ENCODE data around the gene ANKRD34B. TPM values are rescaled to one million over a fixed set of nuclear protein-coding genes. Genes with fewer than 3 reads are reported as not detected.

Gene ANKRD34B
- total and polyA plus RNA-seq, 2 of the 13 experiments (the other 11 are each of a cell fraction or from before 2014, with no cell fraction given): 0.01 to 0.04 TPM

DNA sequence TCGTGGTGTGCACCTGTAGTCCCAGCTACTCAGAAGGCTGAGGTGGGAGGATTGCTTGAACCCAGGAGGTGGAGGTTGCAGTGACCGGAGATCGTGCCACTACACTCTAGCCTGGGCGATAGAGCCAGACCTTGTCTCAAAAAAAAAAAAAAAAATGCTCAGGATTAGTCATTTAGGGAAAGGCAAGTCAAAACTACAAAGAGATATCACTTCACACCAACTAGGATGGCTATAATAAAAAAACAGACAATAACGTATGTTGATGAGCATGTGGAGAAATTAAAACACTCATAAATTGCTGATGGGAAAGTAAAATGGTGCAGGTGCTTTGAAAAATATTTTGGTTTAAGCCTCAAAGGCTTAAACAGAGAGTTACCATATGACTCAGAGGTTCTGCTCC lies 6.3 kb upstream of the ANKRD34B start:
- CTCF ChIA-PET (ENCODE audit: low intra/inter-chr PET ratio, low total read pairs): no interaction called here

DNA sequence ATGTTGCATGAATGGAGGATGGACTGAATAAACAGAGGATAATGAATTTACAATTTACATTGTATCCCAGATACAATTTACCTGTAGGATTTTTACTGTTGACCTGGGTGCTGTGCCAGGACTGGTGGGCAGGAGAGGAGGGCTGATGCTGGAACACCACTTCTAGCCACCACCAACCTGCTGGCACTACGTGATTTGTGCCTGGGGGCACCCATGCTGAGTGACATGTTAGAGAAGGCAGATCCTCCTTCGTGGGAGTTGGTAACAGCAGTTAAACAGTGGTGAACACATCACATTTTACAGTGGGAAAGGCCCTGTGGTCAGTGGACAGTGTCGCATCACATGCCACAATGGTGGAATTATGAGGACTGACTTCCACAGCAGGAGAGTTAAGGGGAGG lies 3.0 kb upstream of the ANKRD34B start:
- peaks cover 17 to 48% of the 10 kb centered on the region in 2 experiments for H3K27me3 ChIP-seq (ENCODE audit: control insufficient read depth in 1 of 2, insufficient read depth in 2 of 2, low read length in 2 of 2)
- H3K4me2 ChIP-seq (ENCODE audit: low read depth, low read length): no peak overlapping the region
- H4K20me1 ChIP-seq (ENCODE audit: insufficient read depth, low read length): no peaks in the 10 kb centered on the region
- H2AFZ ChIP-seq (ENCODE audit: low read length): no peak overlapping the region
- H3K27ac ChIP-seq (ENCODE audit: extremely low read length, insufficient read depth, low read length): no peak overlapping the region
- intact Hi-C loops (cut with micrococcal nuclease; ENCODE audit: unreplicated experiment): loop anchor here (5.0 kb wide), 1 partner anchor 166 kb away; the partner anchor contains the start of gene ZFYVE16
- ChIA-PET POLR2A (no interaction called here), CTCF (ENCODE audit: low intra/inter-chr PET ratio, low total read pairs) (no interaction called here)
- in situ Hi-C loops (cut with HindIII; ENCODE audit: extremely low pct_ligation_motif_present, low pct_unique_long_range_greater_than_20kb): no loop called here
- no peaks in the 10 kb centered on the region for H3K36me3 ChIP-seq (replicated peaks in 1 of 2; ENCODE audit: control insufficient read depth in 1 of 2, insufficient read depth in 2 of 2, low read length in 2 of 2)
- no peak overlapping the region for H3K9ac ChIP-seq (ENCODE audit: insufficient read depth, low read depth, low read length)
- BruUV-seq (replicated peaks): no TSS peak
- FAIRE-seq: no peak
- 28% methylated on average over 3 of the region's 3 CpGs for WGBS (ENCODE audit: low lambda C conversion rate)
- DNase-seq (ENCODE audit: low spot score): no peak
- ATAC-seq: no peak
- H3K9me3 ChIP-seq (ENCODE audit: low read length): no peaks in the 10 kb centered on the region
- peaks cover 10% of the 10 kb centered on the region; the same call in 1 of the 2 replicates for H3K4me1 ChIP-seq (ENCODE audit: insufficient read depth, low read length)
- no peak overlapping the region for H3K4me3 ChIP-seq (replicated peaks in 1 of 3; ENCODE audit: insufficient read depth in 1 of 3, low read depth in 2 of 3, low read length in 3 of 3)
- no peaks in the 10 kb centered on the region for H3K79me2 ChIP-seq (ENCODE audit: insufficient read depth, low read length)
- no peak for TF ChIP-seq AGO2 (optimal IDR thresholded peaks at IDR 0.05; ENCODE audit: low read depth, low read length)
- no peak for TF ChIP-seq ZNF720 (CRISPR knock-in tag; IDR thresholded peaks at IDR 0.05)
- TF ChIP-seq, protein P1, sequence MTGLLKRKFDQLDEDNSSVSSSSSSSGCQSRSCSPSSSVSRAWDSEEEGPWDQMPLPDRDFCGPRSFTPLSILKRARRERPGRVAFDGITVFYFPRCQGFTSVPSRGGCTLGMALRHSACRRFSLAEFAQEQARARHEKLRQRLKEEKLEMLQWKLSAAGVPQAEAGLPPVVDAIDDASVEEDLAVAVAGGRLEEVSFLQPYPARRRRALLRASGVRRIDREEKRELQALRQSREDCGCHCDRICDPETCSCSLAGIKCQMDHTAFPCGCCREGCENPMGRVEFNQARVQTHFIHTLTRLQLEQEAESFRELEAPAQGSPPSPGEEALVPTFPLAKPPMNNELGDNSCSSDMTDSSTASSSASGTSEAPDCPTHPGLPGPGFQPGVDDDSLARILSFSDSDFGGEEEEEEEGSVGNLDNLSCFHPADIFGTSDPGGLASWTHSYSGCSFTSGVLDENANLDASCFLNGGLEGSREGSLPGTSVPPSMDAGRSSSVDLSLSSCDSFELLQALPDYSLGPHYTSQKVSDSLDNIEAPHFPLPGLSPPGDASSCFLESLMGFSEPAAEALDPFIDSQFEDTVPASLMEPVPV (CRISPR knock-in tag; IDR thresholded peaks at IDR 0.05): no peak
- TF ChIP-seq SOX6 (IDR thresholded peaks at IDR 0.05): no peak
- TF ChIP-seq SOX6 (CRISPR knock-in tag; IDR thresholded peaks at IDR 0.05): no peak
- TF ChIP-seq, protein P2, sequence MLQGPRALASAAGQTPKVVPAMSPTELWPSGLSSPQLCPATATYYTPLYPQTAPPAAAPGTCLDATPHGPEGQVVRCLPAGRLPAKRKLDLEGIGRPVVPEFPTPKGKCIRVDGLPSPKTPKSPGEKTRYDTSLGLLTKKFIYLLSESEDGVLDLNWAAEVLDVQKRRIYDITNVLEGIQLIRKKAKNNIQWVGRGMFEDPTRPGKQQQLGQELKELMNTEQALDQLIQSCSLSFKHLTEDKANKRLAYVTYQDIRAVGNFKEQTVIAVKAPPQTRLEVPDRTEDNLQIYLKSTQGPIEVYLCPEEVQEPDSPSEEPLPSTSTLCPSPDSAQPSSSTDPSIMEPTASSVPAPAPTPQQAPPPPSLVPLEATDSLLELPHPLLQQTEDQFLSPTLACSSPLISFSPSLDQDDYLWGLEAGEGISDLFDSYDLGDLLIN (CRISPR knock-in tag; IDR thresholded peaks at IDR 0.05; ENCODE audit: borderline replicate concordance): no peak
- TF ChIP-seq, protein P3, sequence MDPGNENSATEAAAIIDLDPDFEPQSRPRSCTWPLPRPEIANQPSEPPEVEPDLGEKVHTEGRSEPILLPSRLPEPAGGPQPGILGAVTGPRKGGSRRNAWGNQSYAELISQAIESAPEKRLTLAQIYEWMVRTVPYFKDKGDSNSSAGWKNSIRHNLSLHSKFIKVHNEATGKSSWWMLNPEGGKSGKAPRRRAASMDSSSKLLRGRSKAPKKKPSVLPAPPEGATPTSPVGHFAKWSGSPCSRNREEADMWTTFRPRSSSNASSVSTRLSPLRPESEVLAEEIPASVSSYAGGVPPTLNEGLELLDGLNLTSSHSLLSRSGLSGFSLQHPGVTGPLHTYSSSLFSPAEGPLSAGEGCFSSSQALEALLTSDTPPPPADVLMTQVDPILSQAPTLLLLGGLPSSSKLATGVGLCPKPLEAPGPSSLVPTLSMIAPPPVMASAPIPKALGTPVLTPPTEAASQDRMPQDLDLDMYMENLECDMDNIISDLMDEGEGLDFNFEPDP (CRISPR knock-in tag; conservative IDR thresholded peaks at IDR 0.05): no peak
- TF ChIP-seq KDM2A (CRISPR knock-in tag; IDR thresholded peaks at IDR 0.05; ENCODE audit: borderline replicate concordance, low read depth): no peak

More for the DNA sequence above, 6.3 kb upstream of the ANKRD34B start:
- FAIRE-seq: no peak
- WGBS (ENCODE audit: low lambda C conversion rate): 46% methylated on average over 5 of the region's 5 CpGs
- POLR2A ChIA-PET: no interaction called here
- Histone ChIP-seq H2AFZ (ENCODE audit: low read length) (no peak overlapping the region), H3K9ac (ENCODE audit: insufficient read depth, low read depth, low read length) (no peak overlapping the region), H3K36me3 (replicated peaks in 1 of 2; ENCODE audit: control insufficient read depth in 1 of 2, insufficient read depth in 2 of 2, low read length in 2 of 2) (no peaks in the 10 kb centered on the region), H4K20me1 (ENCODE audit: insufficient read depth, low read length) (no peaks in the 10 kb centered on the region), H3K4me2 (ENCODE audit: low read depth, low read length) (no peak overlapping the region), H3K27me3 (ENCODE audit: control insufficient read depth in 1 of 2, insufficient read depth in 2 of 2, low read length in 2 of 2) (peaks cover 3 to 18% of the 10 kb centered on the region in 2 experiments), H3K9me3 (ENCODE audit: low read length) (no peaks in the 10 kb centered on the region), H3K79me2 (ENCODE audit: insufficient read depth, low read length) (no peaks in the 10 kb centered on the region), H3K27ac (ENCODE audit: extremely low read length, insufficient read depth, low read length) (no peak overlapping the region), H3K4me1 (ENCODE audit: insufficient read depth, low read length) (no peaks in the 10 kb centered on the region), H3K4me3 (replicated peaks in 1 of 3; ENCODE audit: insufficient read depth in 1 of 3, low read depth in 2 of 3, low read length in 3 of 3) (no peak overlapping the region)
- no peak for DNase-seq (ENCODE audit: low spot score)
- no peak for ATAC-seq
- in situ Hi-C loops (cut with HindIII; ENCODE audit: extremely low pct_ligation_motif_present, low pct_unique_long_range_greater_than_20kb): no loop called here
- TF ChIP-seq ZNF12 (CRISPR knock-in tag; IDR thresholded peaks at IDR 0.05) (no peak), ZNF468 (CRISPR knock-in tag; IDR thresholded peaks at IDR 0.05) (no peak)
- TF ChIP-seq, protein P4, sequence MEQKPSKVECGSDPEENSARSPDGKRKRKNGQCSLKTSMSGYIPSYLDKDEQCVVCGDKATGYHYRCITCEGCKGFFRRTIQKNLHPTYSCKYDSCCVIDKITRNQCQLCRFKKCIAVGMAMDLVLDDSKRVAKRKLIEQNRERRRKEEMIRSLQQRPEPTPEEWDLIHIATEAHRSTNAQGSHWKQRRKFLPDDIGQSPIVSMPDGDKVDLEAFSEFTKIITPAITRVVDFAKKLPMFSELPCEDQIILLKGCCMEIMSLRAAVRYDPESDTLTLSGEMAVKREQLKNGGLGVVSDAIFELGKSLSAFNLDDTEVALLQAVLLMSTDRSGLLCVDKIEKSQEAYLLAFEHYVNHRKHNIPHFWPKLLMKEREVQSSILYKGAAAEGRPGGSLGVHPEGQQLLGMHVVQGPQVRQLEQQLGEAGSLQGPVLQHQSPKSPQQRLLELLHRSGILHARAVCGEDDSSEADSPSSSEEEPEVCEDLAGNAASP (CRISPR knock-in tag; IDR thresholded peaks at IDR 0.05; ENCODE audit: borderline replicate concordance): no peak
- TF ChIP-seq, protein P5, sequence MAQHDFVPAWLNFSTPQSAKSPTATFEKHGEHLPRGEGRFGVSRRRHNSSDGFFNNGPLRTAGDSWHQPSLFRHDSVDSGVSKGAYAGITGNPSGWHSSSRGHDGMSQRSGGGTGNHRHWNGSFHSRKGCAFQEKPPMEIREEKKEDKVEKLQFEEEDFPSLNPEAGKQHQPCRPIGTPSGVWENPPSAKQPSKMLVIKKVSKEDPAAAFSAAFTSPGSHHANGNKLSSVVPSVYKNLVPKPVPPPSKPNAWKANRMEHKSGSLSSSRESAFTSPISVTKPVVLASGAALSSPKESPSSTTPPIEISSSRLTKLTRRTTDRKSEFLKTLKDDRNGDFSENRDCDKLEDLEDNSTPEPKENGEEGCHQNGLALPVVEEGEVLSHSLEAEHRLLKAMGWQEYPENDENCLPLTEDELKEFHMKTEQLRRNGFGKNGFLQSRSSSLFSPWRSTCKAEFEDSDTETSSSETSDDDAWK (CRISPR knock-in tag; IDR thresholded peaks at IDR 0.05): no peak
- no TSS peak for BruUV-seq (replicated peaks)
- intact Hi-C loops (cut with micrococcal nuclease; ENCODE audit: unreplicated experiment): no loop called here
